HG02588 (cell line): ENCODE data around the gene MC1R.
"Not testable (repeated sequence)": the region's sequence is repeated elsewhere in the genome, so short reads cannot be mapped to it uniquely, and the experiment has no call there.

Source experiments
- ATAC-seq: cut with Tn5 transposase; IDR thresholded peaks from one replicate; pipeline ENCODE4 v1.9.1; 2021; ENCODE audit warnings: mild to moderate bottlenecking, moderate library complexity; ENCODE audit not compliant: unreplicated experiment

Gene MC1R

GRCh38 chr16:89918453-89919347 lies at the start of gene MC1R:
MC1R (plus strand) TSS chr16:89918862; CDS start chr16:89919259, 397 bp downstream.
- no peak for ATAC-seq

GRCh38 chr16:89869911-89870310 lies 48.8 kb upstream of the MC1R start:
- ATAC-seq = no peak

- no peak for ATAC-seq
These were observed 48.2 kb upstream of the MC1R start for GRCh38 chr16:89870440-89870839.

GRCh38 chr16:89871895-89872294 lies 46.8 kb upstream of the MC1R start:
- ATAC-seq = no peak

- peak; percentile 35 for ATAC-seq
These were observed 45.3 kb upstream of the MC1R start, which contains the start of gene TCF25 for GRCh38 chr16:89873109-89873971. TCF25 (plus strand) TSS chr16:89873592; CDS start chr16:89873668, 76 bp downstream.

GRCh38 chr16:89873972-89874689 lies 44.5 kb upstream of the MC1R start:
- ATAC-seq = peak; percentile 58

- ATAC-seq = not testable (repeated sequence)
These were observed 39.5 kb upstream of the MC1R start for GRCh38 chr16:89879123-89879522.

GRCh38 chr16:89880477-89881367 lies 37.9 kb upstream of the MC1R start:
- ATAC-seq = no peak

- no peak for ATAC-seq
These were observed 37.3 kb upstream of the MC1R start for GRCh38 chr16:89881368-89881730.

GRCh38 chr16:89883346-89884040 lies 35.2 kb upstream of the MC1R start:
- ATAC-seq = no peak

- no peak for ATAC-seq
These were observed 34.6 kb upstream of the MC1R start for GRCh38 chr16:89884041-89884421.

GRCh38 chr16:89887243-89887642 lies 31.4 kb upstream of the MC1R start:
- ATAC-seq = no peak

GRCh38 chr16:89890200-89890599 lies 28.5 kb upstream of the MC1R start:
- ATAC-seq = no peak

GRCh38 chr16:89890886-89891657 lies 27.6 kb upstream of the MC1R start:
- ATAC-seq = no peak

- ATAC-seq = no peak
These were observed 26.5 kb upstream of the MC1R start for GRCh38 chr16:89892055-89892630.

- ATAC-seq = no peak
These were observed 26.0 kb upstream of the MC1R start for GRCh38 chr16:89892635-89893034.

- ATAC-seq = no peak
These were observed 24.8 kb upstream of the MC1R start for GRCh38 chr16:89893642-89894548.
